GM18858 (cell line): Measurements from ENCODE around the gene XIRP2.

Source experiments
- ATAC-seq: cut with Tn5 transposase; IDR thresholded peaks from one replicate; pipeline ENCODE4 v1.9.1; 2021; ENCODE audit not compliant: unreplicated experiment

XIRP2 gene

GRCh38 chr2:166926657-166927056 lies 38.4 kb downstream of the XIRP2 start:
- no peak for ATAC-seq

GRCh38 chr2:166932032-166932431 lies 43.8 kb downstream of the XIRP2 start:
- no peak for ATAC-seq

GRCh38 chr2:166934817-166935216 lies 46.5 kb downstream of the XIRP2 start:
- ATAC-seq = no peak

GRCh38 chr2:166942377-166942776 lies 54.1 kb downstream of the XIRP2 start:
- ATAC-seq = no peak

GRCh38 chr2:166944909-166945308 lies 56.6 kb downstream of the XIRP2 start:
- no peak for ATAC-seq

- ATAC-seq = no peak
Measured at GRCh38 chr2:166957686-166958085, 69.4 kb downstream of the XIRP2 start.

- no peak for ATAC-seq
Measured at GRCh38 chr2:166958986-166959481, 70.8 kb downstream of the XIRP2 start.

GRCh38 chr2:166959556-166959955 lies 71.3 kb downstream of the XIRP2 start:
- no peak for ATAC-seq

- ATAC-seq = no peak
Measured at GRCh38 chr2:166960702-166961270, 72.5 kb downstream of the XIRP2 start.

GRCh38 chr2:166961933-166962332 lies 73.7 kb downstream of the XIRP2 start:
- no peak for ATAC-seq

- no peak for ATAC-seq
Measured at GRCh38 chr2:166969486-166969885, 81.2 kb downstream of the XIRP2 start.

GRCh38 chr2:166972002-166972401 lies 83.7 kb downstream of the XIRP2 start:
- ATAC-seq = no peak

- no peak for ATAC-seq
Measured at GRCh38 chr2:166972418-166972817, 84.1 kb downstream of the XIRP2 start.

GRCh38 chr2:166984188-166984587 lies 95.9 kb downstream of the XIRP2 start:
- no peak for ATAC-seq

- ATAC-seq = no peak
Measured at GRCh38 chr2:166984797-166985196, 96.5 kb downstream of the XIRP2 start.

GRCh38 chr2:166994588-166995336 lies 106.5 kb downstream of the XIRP2 start:
- no peak for ATAC-seq

- no peak for ATAC-seq
Measured at GRCh38 chr2:166996465-166996864, 108.2 kb downstream of the XIRP2 start.

- ATAC-seq = no peak
Measured at GRCh38 chr2:167001165-167001564, 112.9 kb downstream of the XIRP2 start.

GRCh38 chr2:167005096-167005495 lies 116.8 kb downstream of the XIRP2 start:
- ATAC-seq = no peak

- no peak for ATAC-seq
Measured at GRCh38 chr2:167013227-167013626, 124.9 kb downstream of the XIRP2 start.

- no peak for ATAC-seq
Measured at GRCh38 chr2:167015806-167016205, 127.5 kb downstream of the XIRP2 start.

- ATAC-seq = no peak
Measured at GRCh38 chr2:167017021-167017420, 128.7 kb downstream of the XIRP2 start.

GRCh38 chr2:167018590-167018989 lies 130.3 kb downstream of the XIRP2 start:
- no peak for ATAC-seq
